K562 (cell line): ENCODE measurements around the gene TMC1. TPM values are rescaled to one million over a fixed set of nuclear protein-coding genes. Genes with fewer than 3 reads are reported as not detected.

Source experiments
- ATAC-seq: fragments of 200-7000 bp; cut with Tn5 transposase; 3 replicates; pipeline ENCODE4 v1.9.1; 2020; ENCODE audit warnings: moderate library complexity
- BruUV-seq: library from RNA; stranded (reverse); fragments of 400-500 nt; replicated peaks from 2 replicates; lab custom pipeline; 2021; lab: Mats Ljungman, UMichigan
- CTCF ChIA-PET: fragments of 300-600 bp; formaldehyde crosslinking; extraction: SDS; loops from one replicate; lab custom pipeline; 2021; ENCODE audit warnings: low intra/inter-chr PET ratio; lab: Yijun Ruan, JAX
- POLR2A ChIA-PET: fragments of 300-600, 350-650 bp; sonication (Branson Sonifier 250); formaldehyde crosslinking; extraction: SDS; loops from one replicate; lab custom pipeline; 2021; ENCODE audit warnings: antibody characterized with exemption, inconsistent platforms; lab: Yijun Ruan, JAX
- DNase-seq, 4 experiments: peaks; one replicate each; pipeline versions ENCODE4 v3.0.0 to v3.0.0-alpha.2; 2011 to 2018; ENCODE audit warnings: low spot score in 3 of 4, mixed read lengths in 3 of 4; ENCODE audit errors: extremely low read depth in 1 of 4
- FAIRE-seq: peaks from 2 replicates; lab custom pipeline; 2011; peaks lifted over from hg19 to GRCh38; lab: Jason Lieb, UNC
- H2AFZ ChIP-seq: 2 replicates; pipeline ENCODE4 v1.6.0; 2011; ENCODE audit warnings: low read depth, low read length, control low read depth, inconsistent platforms
- H3K27ac ChIP-seq: fragments of 200-600 bp; 3 replicates; pipeline ENCODE4 v1.8.0; 2011; ENCODE audit warnings: low read depth, mild to moderate bottlenecking, control low read depth, inconsistent platforms, low read length, moderate library complexity, mixed read lengths; ENCODE audit errors: extremely low read depth
- H3K27me3 ChIP-seq, 2 experiments: fragments of 300-600 bp in 1 of 2; 2 replicates in 1 of 2; 3 replicates in 1 of 2; pipeline versions ENCODE4 v1.6.0 to v1.8.0; 2011; ENCODE audit warnings: inconsistent platforms in 2 of 2, low read length in 2 of 2, mild to moderate bottlenecking in 1 of 2, mixed read lengths in 1 of 2, moderate library complexity in 1 of 2; ENCODE audit not compliant: control insufficient read depth in 2 of 2, insufficient read depth in 2 of 2
- H3K36me3 ChIP-seq: fragments of 300-600 bp; 3 replicates; pipeline ENCODE4 v1.8.0; 2011; ENCODE audit warnings: mild to moderate bottlenecking, low read length, inconsistent platforms; ENCODE audit not compliant: control insufficient read depth, insufficient read depth
- H3K4me1 ChIP-seq, 2 experiments: fragments of 200-600 bp in 1 of 2; replicated peaks in 1 of 2; 2 replicates in 1 of 2; 3 replicates in 1 of 2; pipeline versions ENCODE4 v1.5.1 to v1.8.0; 2011; ENCODE audit warnings: inconsistent platforms in 2 of 2, low read length in 2 of 2, mild to moderate bottlenecking in 1 of 2, mixed read lengths in 1 of 2, moderate library complexity in 1 of 2; ENCODE audit not compliant: control insufficient read depth in 2 of 2, insufficient read depth in 2 of 2
- H3K4me2 ChIP-seq: 2 replicates; pipeline ENCODE4 v1.6.1; 2011; ENCODE audit warnings: low read length, control low read depth, inconsistent platforms, mixed read lengths; ENCODE audit not compliant: insufficient read depth
- H3K4me3 ChIP-seq: fragments of 200-600 bp; sonication (generic), shearing (Covaris generic); 2 replicates; pipeline ENCODE4 v1.5.1; 2016; ENCODE audit warnings: control low read depth, inconsistent platforms
- H3K79me2 ChIP-seq: fragments of 200-600 bp; 3 replicates; pipeline ENCODE4 v1.8.0; 2011; ENCODE audit warnings: low read length, inconsistent platforms; ENCODE audit not compliant: control insufficient read depth, insufficient read depth
- H3K9ac ChIP-seq, 2 experiments: 2 replicates each; pipeline versions ENCODE4 v1.6.0 to v1.6.1; 2011; ENCODE audit warnings: low read depth in 2 of 2, low read length in 2 of 2, control low read depth in 1 of 2, inconsistent platforms in 1 of 2, mild to moderate bottlenecking in 1 of 2, mixed read lengths in 1 of 2; ENCODE audit not compliant: insufficient read depth in 1 of 2
- H3K9me1 ChIP-seq: one replicate; pipeline ENCODE4 v1.6.0; 2011; ENCODE audit warnings: inconsistent platforms, mild to moderate bottlenecking, low read length, moderate library complexity; ENCODE audit not compliant: control insufficient read depth, insufficient read depth
- H3K9me3 ChIP-seq: replicated peaks from 2 replicates; pipeline ENCODE4 v1.5.1; 2011; ENCODE audit warnings: low read depth, low read length, inconsistent platforms; ENCODE audit not compliant: control insufficient read depth, insufficient read depth
- H4K20me1 ChIP-seq: replicated peaks from 2 replicates; pipeline ENCODE4 v1.6.1; 2011; ENCODE audit warnings: low read length, inconsistent platforms, mixed read lengths; ENCODE audit not compliant: control insufficient read depth, insufficient read depth
- FOS ChIP-seq: IDR thresholded peaks from 3 replicates; pipeline ENCODE4 v1.6.1; 2011; ENCODE audit not compliant: insufficient read length; ENCODE audit errors: extremely low read depth
- HDAC8 ChIP-seq: fragments of 450-650 bp; IDR thresholded peaks from 2 replicates; pipeline ENCODE4 v1.6.1; 2016; ENCODE audit warnings: mild to moderate bottlenecking, missing genetic modification characterization, moderate library complexity, missing compliant biosample characterization
- NFE2 ChIP-seq: IDR thresholded peaks from 2 replicates; pipeline ENCODE4 v1.6.1; 2014; ENCODE audit warnings: antibody characterized with exemption, low read depth
- SNRNP70 ChIP-seq: fragments of 200-400 bp; formaldehyde crosslinking; optimal IDR thresholded peaks from 2 replicates; pipeline ENCODE3; 2017; ENCODE audit warnings: low read depth, low read length
- ZNF785 ChIP-seq: fragments of 250-450 bp; sonication (Bioruptor Pico); IDR thresholded peaks from 2 replicates; pipeline ENCODE4 v1.4.0; 2020; ENCODE audit warnings: mild to moderate bottlenecking
- WGBS: fragments of 100-300 bp; shearing (Covaris generic); methylation state at CpG from one replicate; pipeline ENCODE4 v1.1.6; 2016; ENCODE audit warnings: low coverage, mixed read lengths; ENCODE audit not compliant: insufficient coverage; ENCODE audit errors: missing lambda C conversion rate; 5-methylcytosine and 5-hydroxymethylcytosine counted together
- in situ Hi-C: fragments of 300-500 bp; cut with MboI; formaldehyde crosslinking; loops from 4 replicates; pipeline ENCODE4 v1.15.0; 2018; ENCODE audit warnings: inconsistent platforms, mixed read lengths
- intact Hi-C: fragments of 100-400 bp; cut with micrococcal nuclease; formaldehyde crosslinking; loops from 2 replicates; pipeline ENCODE4 v1.14.2; 2022
- polyA plus RNA-seq, 8 experiments: library from polyadenylated mRNA; depleted of rRNA in 4 of 8; stranded (reverse) in 5 of 8; unstranded in 3 of 8; fragments of >200 nt; fragmentation: Nextera tagmentation in 2 of 8; fragmentation: Illumina TruSeq in 1 of 8; extraction: Ambion mirVana in 2 of 8; extraction: Trizol in 1 of 8; gene quantifications; 2 replicates each; pipeline versions ENCODE4 v1.2.1 to v1.2.3, GENCODE V29; 2011 to 2014; ENCODE audit warnings: inconsistent platforms in 1 of 8, missing spikeins in 1 of 8
- total RNA-seq, 7 experiments: library from RNA; depleted of rRNA in 6 of 7; stranded (reverse); fragments of >200 nt in 6 of 7; fragmentation: Illumina TruSeq in 2 of 7; extraction: Trizol in 2 of 7; gene quantifications; 2 replicates each; pipeline versions ENCODE4 v1.2.1 to v1.2.3, GENCODE V29; 2011 to 2021; ENCODE audit warnings: low replicate concordance in 1 of 7

Gene TMC1
- total and polyA plus RNA-seq, 9 of the 15 experiments (the other 6 are each of a cell fraction or from before 2014, with no cell fraction given): 0.10 to 0.15 TPM; not detected in 7

DNA sequence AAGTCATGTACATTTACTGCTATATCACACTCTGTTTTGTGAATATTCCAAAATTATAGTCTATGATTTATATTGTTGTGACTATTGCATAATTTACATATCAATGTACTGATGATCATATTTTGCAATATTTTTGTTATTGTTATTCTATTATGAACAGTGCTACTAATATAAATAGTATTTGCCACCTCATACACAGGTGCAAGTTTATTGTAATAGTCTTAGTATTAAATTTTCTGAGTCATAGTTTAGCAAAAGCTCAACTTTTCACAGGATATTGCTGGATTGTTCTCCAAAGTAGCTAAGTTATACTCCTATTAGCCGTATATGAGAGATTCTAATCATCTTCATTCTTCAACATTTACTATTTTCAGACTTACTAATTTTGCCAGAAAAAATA is 124.7 kb downstream of the TMC1 start:
- WGBS: 8% methylated on average over 1 of the region's 1 CpG
- no peak overlapping the region for H3K9ac ChIP-seq
- no peaks in the 10 kb centered on the region for H3K36me3 ChIP-seq
- no peaks in the 10 kb centered on the region for H3K27me3 ChIP-seq
- H3K79me2 ChIP-seq: no peaks in the 10 kb centered on the region
- H3K4me2 ChIP-seq: no peak overlapping the region
- POLR2A ChIA-PET: interaction anchor here (0.6 kb wide), 1 partner anchor 734 kb away, joined by 3 read pairs; no protein-coding TSS in a partner anchor
- H3K27ac ChIP-seq: no peak overlapping the region
- no peak overlapping the region for H2AFZ ChIP-seq
- H4K20me1 ChIP-seq: no peaks in the 10 kb centered on the region
- ATAC-seq: no peak
- TF ChIP-seq SNRNP70 (no peak), FOS (no peak), NFE2 (no peak), ZNF785 (CRISPR knock-in tag) (no peak), HDAC8 (tag) (no peak)
- CTCF ChIA-PET: no interaction called here
- H3K9me1 ChIP-seq: no peaks in the 10 kb centered on the region
- no peak for FAIRE-seq
- no peak for DNase-seq
- H3K4me3 ChIP-seq: no peak overlapping the region
- no peaks in the 10 kb centered on the region for H3K4me1 ChIP-seq
- in situ Hi-C loops (no loop called here), intact Hi-C loops (loop anchor here (10.0 kb wide), 1 partner anchor 59 kb away; no protein-coding TSS in a partner anchor)
- no TSS peak for BruUV-seq
- no peaks in the 10 kb centered on the region for H3K9me3 ChIP-seq
